ENCODE results near the gene ASGR2.
"Not testable (repeated sequence)": the region's sequence is repeated elsewhere in the genome, so short reads cannot be mapped to it uniquely, and the experiment has no call there.

Gene ASGR2

DNA sequence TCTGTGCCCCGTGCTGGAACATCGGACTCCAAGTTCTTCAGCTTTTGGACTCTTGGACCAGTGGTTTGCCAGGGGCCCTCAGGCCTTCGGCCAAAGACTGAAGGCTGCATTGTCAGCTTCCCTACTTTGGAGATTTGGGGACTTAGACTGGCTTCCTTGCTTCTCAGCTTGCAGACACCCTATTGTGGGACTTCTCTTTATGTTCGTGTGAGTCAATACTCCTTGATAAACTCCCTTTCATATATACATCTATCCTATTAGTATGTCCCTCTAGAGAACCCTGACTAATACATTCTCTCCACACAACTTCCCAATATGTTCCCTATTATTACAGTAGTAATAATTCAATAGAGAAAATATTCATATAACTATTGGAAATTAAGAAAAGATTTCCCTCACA lies 9.2 kb upstream of the ASGR2 start:
- DNase-seq = peak; percentile 31 to 59 (median 45)

DNA sequence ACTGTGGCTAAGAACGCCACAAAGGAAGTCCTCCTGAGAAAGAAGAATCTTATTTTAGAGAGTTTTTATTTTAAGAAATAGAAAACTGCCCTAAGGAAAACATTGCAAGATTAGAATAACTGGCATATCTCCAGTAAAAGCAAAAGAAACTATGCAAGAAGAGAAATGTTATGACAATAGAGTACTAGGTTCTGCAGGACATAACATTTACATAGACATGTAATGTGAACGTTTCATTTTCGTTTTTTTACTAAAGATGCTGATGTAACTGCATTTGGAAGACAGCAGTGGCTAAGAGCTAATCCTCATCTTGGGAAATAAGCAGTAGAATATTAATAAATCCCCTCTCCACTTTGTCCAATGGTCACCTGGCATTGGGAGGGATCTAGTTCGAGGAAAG lies 7.8 kb upstream of the ASGR2 start:
- DNase-seq = peak in 2 of 3 donors; percentile 48 to 67

DNA sequence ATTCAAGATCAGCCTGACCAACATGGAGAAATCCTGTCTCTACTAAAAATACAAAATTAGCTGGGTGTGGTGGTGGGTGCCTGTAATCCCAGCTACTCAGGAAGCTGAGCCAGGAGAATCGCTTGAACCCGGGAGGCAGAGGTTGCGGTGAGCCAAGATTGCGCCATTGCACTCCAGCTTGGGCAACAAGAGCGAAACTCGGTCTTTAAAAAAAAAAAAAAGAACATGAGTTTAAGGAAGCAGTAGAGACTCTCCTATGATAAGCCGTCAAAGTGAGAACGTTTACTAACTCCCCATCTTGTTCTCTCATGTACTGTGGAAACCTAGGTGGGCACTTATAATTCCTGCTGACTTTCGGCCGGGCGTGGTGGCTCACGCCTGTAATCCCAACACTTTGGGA lies 6.0 kb upstream of the ASGR2 start:
- DNase-seq = peak; percentile 40 to 70 (median 65)

- no peak for DNase-seq
Measured at GRCh38 chr17:7120123-7120522, 5.5 kb upstream of the ASGR2 start.

DNA sequence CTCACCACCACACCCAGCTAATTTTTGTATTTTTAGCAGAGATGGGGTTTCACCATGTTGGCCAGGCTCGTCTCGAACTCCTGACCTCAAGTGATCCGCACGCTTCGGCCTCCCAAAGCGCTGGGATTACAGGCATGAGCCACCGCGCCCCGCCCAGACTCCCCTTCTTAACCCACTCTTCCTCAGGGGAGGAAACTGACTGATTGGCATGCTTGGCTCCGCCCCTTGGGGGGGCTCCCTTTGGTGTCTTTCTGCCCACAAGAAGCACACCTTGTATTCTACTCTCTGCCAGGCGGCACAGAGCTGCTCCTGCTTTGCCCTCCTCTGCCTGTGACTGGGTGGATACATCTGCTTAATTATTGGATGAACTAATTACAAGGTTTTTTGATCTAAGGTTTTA lies 4.7 kb upstream of the ASGR2 start:
- DNase-seq = no peak

GRCh38 chr17:7114875-7115614 lies 423 bp upstream of the ASGR2 start:
- DNase-seq = peak; percentile 53 to 67 (median 55)

- DNase-seq = no peak
Measured at GRCh38 chr17:7113273-7114071, 1.1 kb downstream of the ASGR2 start.

DNA sequence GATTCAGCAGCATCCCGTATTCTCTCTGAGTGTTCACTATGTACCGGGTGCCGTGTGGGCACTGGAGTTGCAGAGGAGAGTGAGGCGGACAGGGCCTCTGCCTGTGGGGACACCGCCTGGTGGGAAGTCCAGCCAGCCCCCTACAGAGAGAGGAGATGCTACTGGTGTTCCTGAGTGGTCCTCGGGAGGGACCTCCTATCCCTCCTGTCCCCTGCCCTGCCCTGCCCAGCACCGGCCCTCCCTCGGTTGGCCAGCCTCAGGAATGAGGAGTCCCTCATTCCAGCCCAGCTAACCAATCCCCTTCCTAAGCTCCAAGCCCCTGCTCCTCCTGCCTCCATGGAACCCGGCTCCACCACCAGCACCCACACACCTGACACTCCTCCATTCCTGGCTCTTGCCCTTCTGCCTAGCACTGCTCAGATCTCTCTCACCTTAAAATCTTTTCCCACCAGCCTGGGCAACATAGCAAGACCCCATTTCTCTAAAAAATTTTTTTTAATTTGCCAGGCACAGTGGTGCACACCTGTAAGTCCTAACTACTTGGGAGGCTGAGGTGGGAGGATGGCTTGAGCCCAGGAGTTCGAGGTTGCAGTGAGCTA lies 2.0 kb downstream of the ASGR2 start:
- DNase-seq = no peak

DNA sequence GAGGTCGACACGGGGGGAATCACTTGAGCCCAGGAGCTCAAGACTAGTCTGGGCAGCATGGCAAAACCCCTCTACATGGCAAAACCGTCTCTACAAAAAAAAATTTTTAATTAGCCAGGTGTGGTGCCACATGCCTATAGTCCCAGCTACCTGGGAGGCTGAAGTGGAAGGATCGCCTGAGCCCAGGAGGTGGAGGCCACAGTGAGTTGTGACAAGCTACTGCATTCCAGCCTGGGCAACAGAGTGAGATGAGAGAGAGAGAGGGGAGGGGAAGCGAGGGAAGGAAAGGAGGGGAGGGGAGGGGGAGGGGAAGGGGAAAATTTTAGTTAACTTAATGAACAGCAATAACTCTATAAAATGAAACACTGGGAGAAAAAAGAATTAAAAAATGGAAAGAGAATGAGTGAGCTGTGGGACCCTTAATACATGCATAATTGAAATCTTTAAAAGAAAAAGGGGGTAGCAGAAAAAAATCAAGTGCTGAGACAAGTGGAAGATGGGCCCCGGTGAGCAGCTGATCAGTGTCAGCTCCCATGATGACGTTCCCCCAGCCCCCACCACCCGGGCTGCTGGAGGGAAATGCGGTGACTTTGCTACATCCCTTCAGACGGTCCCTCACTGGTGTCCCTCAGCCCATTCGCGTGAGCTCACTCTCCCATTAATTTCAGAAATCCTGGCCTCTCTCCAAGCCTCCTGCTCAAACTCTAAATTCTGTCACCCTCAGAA lies 2.7 kb downstream of the ASGR2 start:
- DNase-seq = peak; percentile 53 to 69 (median 54)

GRCh38 chr17:7110617-7111306 lies 3.9 kb downstream of the ASGR2 start:
- no peak for DNase-seq

DNA sequence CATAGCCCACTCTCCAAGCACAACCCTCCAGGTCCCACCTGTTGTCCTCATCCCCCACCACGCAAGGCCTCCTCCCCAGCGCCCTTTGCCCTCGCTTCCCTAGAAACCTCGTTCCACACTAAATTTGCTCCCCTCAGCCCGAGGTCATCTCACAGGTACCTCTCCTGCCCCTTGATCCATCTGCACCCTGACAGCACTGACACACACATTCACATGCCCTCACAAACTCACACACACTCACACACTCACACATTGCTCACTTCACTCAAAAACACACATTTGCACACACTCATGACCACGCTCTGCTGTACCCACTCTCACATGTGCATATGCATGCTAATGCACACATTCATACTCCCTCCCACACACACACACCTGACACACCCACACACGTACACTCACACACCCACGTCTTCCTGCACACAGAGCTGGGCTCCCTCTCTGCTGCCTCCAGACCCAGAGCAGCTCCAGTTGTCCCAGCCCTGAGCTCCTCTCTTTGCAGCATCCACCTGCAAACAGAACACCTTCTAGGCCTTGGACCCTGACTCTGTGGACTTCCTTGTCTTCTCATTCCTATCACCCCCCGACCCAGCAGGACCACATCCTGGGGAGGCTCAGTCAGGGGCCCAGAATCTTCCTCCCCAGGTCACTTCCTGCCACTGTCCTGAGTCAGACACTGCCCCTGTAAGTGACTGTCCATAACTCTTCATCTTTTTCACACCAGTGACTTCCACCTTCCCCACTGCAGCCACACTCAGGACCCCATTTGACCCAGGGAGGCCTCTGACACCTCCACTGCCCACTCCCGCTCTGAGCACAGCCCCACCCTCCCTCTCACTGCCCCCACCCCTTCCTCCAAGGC lies 4.9 kb downstream of the ASGR2 start:
- DNase-seq = no peak

DNA sequence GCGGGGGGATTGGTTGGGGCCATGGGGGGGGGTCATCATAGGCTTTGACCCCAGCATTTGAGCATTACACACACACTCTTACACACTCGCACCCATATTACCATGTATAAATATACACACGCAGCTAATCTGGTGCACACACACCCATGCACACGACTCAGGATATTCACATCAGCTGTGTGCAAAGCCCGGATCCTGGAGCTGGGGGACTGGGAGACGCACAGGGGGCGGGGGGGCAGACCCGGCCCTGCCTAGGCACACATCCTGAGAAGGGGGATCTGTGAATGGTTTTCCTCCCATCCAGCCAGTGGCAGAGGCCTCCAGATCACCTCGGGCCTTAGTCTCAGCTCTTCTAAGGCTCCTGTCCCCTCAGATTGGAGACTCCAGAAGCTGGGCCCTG lies 5.6 kb downstream of the ASGR2 start:
- DNase-seq = no peak

DNA sequence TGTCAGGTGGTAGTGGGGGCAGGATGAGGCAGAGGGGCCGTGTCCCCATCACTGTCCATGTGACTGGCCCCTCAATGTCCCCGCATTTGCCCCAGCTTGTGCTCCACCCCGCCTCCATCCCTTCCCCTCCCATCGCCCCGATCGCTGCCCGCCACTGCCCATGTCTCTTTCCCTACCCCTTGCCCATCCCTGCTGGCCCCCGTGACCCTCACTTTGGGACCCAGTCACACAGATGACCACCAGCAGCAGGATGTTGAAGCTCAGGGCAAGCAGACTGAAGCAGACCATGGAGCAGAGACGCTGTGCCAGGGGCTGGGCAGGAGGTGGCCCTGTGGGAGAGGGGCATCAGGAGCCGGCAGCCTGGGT lies 6.1 kb downstream of the ASGR2 start:
- no peak for DNase-seq

DNA sequence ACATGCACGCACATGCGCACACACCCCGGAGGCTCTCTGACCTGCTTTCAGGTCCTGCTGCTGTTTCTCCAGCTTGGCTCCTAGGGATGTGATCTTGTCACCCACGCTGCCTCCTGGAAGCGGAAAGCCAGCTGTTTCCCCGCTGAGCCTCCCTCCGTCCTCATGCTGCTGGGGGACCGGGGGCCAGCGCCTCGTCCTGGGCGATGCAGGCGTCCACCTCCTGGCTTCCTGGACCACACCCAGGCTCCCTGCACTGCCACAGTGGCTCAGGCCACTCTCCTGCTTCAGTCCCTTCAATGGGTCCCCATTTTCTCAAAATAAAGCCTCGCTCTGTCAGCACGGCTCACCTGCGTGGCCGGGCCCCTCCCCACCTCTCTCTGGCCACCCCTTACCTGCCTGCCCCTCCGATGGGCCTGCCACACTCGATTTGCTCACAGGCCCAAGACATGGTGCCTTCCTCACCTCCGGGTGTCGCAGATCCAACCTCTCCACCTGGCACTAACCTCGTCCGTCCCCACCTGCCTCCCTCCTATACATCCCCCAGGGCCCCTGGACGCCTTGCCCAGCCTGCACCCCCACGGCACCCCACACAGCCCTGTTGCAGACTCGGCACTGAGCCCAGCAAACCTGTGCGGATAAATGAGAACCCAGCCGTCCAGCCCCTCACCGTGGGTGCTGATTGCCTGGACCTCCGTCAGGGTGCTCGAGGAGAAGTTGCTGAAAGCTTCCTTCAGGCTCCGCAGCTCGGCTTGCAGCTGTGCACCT lies 6.6 kb downstream of the ASGR2 start:
- DNase-seq = no peak

DNA sequence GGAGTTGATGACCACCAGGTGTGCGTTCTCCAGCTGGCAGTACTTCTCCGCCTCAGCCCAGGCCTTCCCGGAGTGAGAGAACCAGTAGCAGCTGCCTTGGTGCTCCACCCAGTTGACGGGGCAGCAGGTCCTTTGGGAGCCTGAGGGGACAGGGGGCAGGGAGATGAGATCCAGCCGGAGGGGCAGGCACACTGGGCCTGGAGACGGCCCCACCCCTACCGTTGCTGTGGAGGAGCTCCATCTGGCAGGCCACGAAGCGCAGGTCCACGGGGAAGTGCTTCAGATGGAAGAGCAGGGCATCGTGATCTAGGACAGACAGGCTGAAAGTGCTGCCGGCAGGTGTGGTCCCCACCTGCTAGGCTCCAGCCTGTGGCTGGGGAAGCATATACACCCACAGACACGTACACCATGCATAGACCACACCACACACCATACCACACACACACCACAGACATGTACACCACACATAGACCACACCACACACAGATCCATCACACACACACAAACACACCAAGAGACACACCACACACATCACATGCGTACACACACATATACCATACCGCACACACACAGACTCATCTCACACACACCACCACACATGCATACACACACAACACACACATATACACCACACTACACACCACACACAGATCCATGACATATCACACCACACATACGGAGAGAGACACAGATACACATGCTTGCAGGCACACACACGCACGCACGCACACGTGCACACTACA lies 7.4 kb downstream of the ASGR2 start:
- no peak for DNase-seq

DNA sequence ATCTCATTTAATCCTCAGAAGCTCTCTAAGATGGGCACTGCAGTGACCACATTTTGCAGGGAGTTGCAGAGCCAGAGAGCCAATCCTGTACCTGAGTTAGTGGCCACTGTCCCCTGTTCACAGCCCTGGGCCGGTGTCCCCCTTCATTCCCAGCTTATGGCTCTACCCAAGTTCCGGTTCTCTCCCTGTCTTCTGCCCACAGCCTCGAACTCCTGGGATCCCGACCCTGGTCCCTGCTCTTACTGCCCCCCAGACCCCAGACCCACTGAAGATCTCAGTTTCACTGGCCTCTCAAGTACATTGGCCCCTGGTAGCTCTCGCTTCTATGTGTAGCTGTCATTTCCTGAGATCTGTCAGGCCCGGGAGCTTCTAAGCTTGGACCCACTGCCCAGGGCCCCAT lies 12.2 kb downstream of the ASGR2 start:
- DNase-seq = no peak

DNA sequence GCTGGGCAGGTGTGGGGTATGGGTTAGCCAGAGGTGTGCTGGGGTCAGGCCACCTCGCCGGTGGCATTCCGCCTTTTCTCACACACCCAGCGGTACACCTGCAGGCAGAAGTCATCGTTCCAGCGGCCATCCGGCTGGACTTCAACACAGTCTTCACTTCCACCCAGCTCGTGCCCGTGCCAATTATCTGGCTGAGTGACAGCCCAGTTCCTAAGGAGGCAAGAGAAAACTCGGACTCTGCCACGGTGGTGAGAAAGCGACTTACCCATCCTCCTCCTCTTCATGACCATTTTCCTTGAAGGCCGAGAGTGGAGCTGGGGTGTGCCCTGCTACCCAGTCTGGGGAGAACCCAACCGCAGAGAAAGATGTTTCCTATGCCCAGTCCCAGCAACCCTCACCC lies 13.1 kb downstream of the ASGR2 start:
- DNase-seq = no peak

DNA sequence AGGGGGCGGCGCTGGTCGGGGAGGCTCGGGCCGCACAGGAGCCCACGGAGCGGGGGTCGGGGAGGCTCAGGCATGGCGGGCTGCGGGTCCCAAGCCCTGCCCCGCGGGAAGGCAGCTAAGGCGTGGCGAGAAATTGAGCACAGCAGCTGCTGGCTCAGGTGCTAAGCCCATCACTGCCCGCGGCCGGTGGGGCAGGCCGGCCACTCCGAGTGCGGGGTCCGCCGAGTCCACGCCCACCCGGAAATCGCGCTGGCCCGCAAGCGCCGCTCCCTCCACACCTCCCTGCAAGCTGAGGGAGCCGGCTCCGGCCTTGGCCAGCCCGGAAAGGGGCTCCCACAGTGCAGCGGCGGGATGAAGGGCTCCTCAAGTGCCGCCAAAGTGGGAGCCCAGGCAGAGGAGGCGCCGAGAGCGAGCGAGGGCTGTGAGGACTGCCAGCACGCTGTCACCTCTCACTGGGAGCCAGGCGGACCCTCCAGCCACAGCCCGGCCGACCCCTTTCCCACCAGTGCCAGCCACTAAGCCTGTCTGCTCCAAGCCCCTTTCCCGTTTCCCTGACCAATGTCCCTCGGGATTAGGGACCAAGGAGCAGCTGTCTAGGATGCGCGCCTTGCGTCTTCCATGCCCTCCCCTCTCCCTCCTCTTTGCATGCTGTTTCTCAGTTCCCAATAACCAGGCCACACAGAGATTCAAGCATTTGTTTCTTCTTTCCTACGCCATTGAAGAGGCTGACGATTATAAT lies 13.8 kb downstream of the ASGR2 start:
- not testable (repeated sequence) for DNase-seq

DNA sequence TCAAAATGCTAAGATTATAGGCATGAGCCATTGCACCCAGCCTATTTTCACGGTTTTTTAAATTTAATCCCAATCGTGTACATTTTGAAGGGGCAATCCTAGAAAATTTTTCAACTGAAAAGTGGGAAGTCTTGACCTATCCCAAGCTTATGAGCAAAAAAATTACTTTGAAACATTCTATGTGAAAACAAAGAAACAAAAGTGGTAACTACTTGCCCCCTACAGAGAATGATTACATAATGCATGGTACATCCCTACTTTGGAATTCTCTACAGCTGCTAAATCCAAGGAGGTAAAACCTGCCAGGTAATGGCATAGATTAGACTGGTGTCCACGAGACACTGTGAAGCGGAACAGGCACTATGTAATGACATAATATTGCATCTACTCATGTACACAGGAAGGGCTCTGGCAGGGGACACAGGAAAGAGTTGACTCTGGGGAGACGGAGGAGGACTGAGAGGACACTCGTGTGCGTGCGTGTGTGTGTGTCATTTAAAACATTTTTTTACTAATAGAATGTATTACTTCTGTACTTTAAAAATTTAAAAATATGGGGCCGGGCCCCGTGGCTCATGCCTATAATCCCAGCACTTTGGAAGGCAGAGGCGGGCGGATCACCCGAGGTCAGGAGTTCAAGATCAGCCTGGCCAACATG lies 15.7 kb downstream of the ASGR2 start:
- peak; percentile 39 to 50 (median 47) for DNase-seq

Measured in suppressor macrophage treated with lipopolysaccharide for 1 hour (primary cell).